Uterus (tissue), 4 donors: Measurements from ENCODE around the gene WNK1. TPM values are rescaled to one million over a fixed set of nuclear protein-coding genes. Genes with fewer than 3 reads are reported as not detected.

ENCODE experiments used
- DNase-seq, 2 donors: peaks; one replicate each; pipeline ENCODE4 v3.0.0-alpha.2; 2019 to 2020
- H3K27ac ChIP-seq, 2 donors: fragments of 200-600 bp; sonication (generic); 1 replicate in 1 of 2; 2 replicates in 1 of 2; pipeline ENCODE4 v1.5.1; 2016 to 2018
- H3K27me3 ChIP-seq, 2 donors: fragments of 200-600 bp; sonication (generic); one replicate each; pipeline ENCODE4 v1.5.1; 2018 to 2019; ENCODE audit warnings: control low read depth in 1 of 2
- H3K36me3 ChIP-seq, 2 donors: fragments of 200-600 bp; sonication (generic); one replicate each; pipeline ENCODE4 v1.5.1; 2019; ENCODE audit warnings: control low read depth in 1 of 2
- H3K4me1 ChIP-seq, 2 donors: fragments of 200-600 bp; sonication (generic); one replicate each; pipeline ENCODE4 v1.5.1; 2018 to 2019; ENCODE audit warnings: control low read depth in 1 of 2
- H3K4me3 ChIP-seq, 2 donors: fragments of 200-600 bp; sonication (generic); 1 replicate in 1 of 2; 2 replicates in 1 of 2; pipeline ENCODE4 v1.5.1; 2018 to 2019; ENCODE audit warnings: mild to moderate bottlenecking in 1 of 2
- H3K9me3 ChIP-seq, 2 donors: fragments of 200-600 bp; sonication (generic); one replicate each; pipeline ENCODE4 v1.5.1; 2019; ENCODE audit warnings: control low read depth in 1 of 2
- POLR2A ChIP-seq, 2 donors: fragments of 450-650 bp; IDR thresholded peaks; one replicate each; pipeline ENCODE4 v1.6.1; 2016; ENCODE audit warnings: antibody characterized with exemption in 2 of 2, mild to moderate bottlenecking in 1 of 2, moderate library complexity in 1 of 2
- intact Hi-C: fragments of 100-400 bp; cut with DNase I; formaldehyde crosslinking; loops from one replicate; pipeline ENCODE4 v1.15.1; 2023; ENCODE audit warnings: low total_unique reads
- total RNA-seq, 4 donors: library from RNA; depleted of rRNA in 3 of 4; stranded (reverse); fragments of >200 nt in 3 of 4; gene quantifications; one replicate each; pipeline versions ENCODE4 v1.1.0 to v1.2.4, GENCODE V29; 2014 to 2023
- TF ChIP-seq, protein P1 (sequence below), 4 experiments: fragments of 200-600 bp in 2 of 4; fragments of 450-650 bp in 2 of 4; sonication (generic) in 2 of 4; IDR thresholded peaks; one replicate each; pipeline ENCODE4 v1.5.1; 2016 to 2019; ENCODE audit warnings: antibody characterized with exemption in 4 of 4, mild to moderate bottlenecking in 2 of 4, moderate library complexity in 1 of 4
- donor health status: DM: yes; HTN: yes; CAD: no.

WNK1 gene
- total RNA-seq, 4 donors from 2014 or later, result 57.1 to 208 (median 81.0) TPM

DNA sequence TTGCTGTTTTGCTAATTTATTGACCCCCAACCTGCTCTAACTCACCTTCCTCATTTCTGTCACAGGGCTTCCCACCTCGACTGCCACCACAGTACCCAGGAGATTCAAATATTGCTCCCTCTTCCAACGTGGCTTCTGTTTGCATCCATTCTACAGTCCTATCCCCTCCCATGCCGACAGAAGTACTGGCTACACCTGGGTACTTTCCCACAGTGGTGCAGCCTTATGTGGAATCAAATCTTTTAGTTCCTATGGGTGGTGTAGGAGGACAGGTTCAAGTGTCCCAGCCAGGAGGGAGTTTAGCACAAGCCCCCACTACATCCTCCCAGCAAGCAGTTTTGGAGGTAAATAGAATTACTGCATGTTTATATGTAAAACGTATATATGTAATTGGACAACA is 128.3 kb downstream of the WNK1 start:
- TF ChIP-seq POLR2A (IDR thresholded peaks at IDR 0.05), result no peak
- TF ChIP-seq, protein P1, sequence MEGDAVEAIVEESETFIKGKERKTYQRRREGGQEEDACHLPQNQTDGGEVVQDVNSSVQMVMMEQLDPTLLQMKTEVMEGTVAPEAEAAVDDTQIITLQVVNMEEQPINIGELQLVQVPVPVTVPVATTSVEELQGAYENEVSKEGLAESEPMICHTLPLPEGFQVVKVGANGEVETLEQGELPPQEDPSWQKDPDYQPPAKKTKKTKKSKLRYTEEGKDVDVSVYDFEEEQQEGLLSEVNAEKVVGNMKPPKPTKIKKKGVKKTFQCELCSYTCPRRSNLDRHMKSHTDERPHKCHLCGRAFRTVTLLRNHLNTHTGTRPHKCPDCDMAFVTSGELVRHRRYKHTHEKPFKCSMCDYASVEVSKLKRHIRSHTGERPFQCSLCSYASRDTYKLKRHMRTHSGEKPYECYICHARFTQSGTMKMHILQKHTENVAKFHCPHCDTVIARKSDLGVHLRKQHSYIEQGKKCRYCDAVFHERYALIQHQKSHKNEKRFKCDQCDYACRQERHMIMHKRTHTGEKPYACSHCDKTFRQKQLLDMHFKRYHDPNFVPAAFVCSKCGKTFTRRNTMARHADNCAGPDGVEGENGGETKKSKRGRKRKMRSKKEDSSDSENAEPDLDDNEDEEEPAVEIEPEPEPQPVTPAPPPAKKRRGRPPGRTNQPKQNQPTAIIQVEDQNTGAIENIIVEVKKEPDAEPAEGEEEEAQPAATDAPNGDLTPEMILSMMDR (IDR thresholded peaks at IDR 0.05), result no peak
- no peaks in the 10 kb centered on the region for H3K4me1 ChIP-seq
- intact Hi-C loops, result no loop called here
- no peaks in the 10 kb centered on the region for H3K9me3 ChIP-seq
- H3K27ac ChIP-seq, result no peak overlapping the region
- H3K36me3 ChIP-seq, result peaks cover 0 to 3% of the 10 kb centered on the region in 2 donors
- DNase-seq, result no peak
- no peaks in the 10 kb centered on the region for H3K27me3 ChIP-seq
- no peak overlapping the region for H3K4me3 ChIP-seq

DNA sequence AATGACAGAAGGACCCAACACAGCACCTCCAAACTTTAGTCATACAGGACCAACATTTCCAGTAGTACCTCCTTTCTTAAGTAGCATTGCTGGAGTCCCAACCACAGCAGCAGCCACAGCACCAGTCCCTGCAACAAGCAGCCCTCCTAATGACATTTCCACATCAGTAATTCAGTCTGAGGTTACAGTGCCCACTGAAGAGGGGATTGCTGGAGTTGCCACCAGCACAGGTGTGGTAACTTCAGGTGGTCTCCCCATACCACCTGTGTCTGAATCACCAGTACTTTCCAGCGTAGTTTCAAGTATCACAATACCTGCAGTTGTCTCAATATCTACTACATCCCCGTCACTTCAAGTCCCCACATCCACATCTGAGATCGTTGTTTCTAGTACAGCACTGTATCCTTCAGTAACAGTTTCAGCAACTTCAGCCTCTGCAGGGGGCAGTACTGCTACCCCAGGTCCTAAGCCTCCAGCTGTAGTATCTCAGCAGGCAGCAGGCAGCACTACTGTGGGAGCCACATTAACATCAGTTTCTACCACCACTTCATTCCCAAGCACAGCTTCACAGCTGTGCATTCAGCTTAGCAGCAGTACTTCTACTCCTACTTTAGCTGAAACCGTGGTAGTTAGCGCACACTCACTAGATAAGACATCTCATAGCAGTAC is 132.5 kb downstream of the WNK1 start:
- TF ChIP-seq, protein P1 (IDR thresholded peaks at IDR 0.05), result no peak
- no peak for TF ChIP-seq POLR2A (IDR thresholded peaks at IDR 0.05)
- no peaks in the 10 kb centered on the region for H3K4me1 ChIP-seq
- DNase-seq, result no peak
- H3K27ac ChIP-seq, result no peak overlapping the region
- peaks cover 0 to 3% of the 10 kb centered on the region in 2 donors for H3K36me3 ChIP-seq
- no peak overlapping the region for H3K4me3 ChIP-seq
- H3K9me3 ChIP-seq, result no peaks in the 10 kb centered on the region
- H3K27me3 ChIP-seq, result no peaks in the 10 kb centered on the region
- intact Hi-C loops, result no loop called here

DNA sequence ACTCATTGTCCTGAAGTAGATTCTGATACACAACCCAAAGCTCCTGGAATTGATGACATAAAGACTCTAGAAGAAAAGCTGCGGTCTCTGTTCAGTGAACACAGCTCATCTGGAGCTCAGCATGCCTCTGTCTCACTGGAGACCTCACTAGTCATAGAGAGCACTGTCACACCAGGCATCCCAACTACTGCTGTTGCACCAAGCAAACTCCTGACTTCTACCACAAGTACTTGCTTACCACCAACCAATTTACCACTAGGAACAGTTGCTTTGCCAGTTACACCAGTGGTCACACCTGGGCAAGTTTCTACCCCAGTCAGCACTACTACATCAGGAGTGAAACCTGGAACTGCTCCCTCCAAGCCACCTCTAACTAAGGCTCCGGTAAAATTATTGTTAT is 133.3 kb downstream of the WNK1 start:
- H3K9me3 ChIP-seq, result no peaks in the 10 kb centered on the region
- no peaks in the 10 kb centered on the region for H3K4me1 ChIP-seq
- H3K27me3 ChIP-seq, result no peaks in the 10 kb centered on the region
- H3K36me3 ChIP-seq, result peaks cover 0 to 3% of the 10 kb centered on the region in 2 donors
- TF ChIP-seq, protein P1 (IDR thresholded peaks at IDR 0.05), result no peak
- no peak for TF ChIP-seq POLR2A (IDR thresholded peaks at IDR 0.05)
- intact Hi-C loops, result no loop called here
- DNase-seq, result no peak
- no peak overlapping the region for H3K4me3 ChIP-seq
- no peak overlapping the region for H3K27ac ChIP-seq

DNA sequence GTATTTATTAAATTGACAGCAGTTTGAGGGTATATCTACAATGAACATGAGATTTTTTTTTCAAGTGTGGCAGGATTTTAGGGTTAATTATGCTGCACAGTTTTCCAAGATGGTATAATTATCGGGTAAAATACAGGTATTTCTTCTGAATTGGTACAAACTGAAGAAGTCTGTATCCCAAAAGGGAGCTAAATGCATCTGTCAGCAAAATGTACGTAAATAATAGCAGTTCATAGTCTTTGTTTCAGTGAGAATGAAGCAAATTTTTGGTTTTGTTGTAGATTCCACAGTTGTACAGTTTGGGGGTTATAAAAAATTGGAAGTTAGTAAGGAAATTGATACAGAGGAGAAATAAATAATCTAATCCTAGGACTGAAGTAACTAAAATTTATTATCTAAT is 133.8 kb downstream of the WNK1 start:
- no peak for DNase-seq
- no peaks in the 10 kb centered on the region for H3K27me3 ChIP-seq
- TF ChIP-seq, protein P1 (IDR thresholded peaks at IDR 0.05), result no peak
- TF ChIP-seq POLR2A (IDR thresholded peaks at IDR 0.05), result no peak
- H3K4me3 ChIP-seq, result no peak overlapping the region
- no peaks in the 10 kb centered on the region for H3K4me1 ChIP-seq
- H3K27ac ChIP-seq, result no peak overlapping the region
- H3K36me3 ChIP-seq, result peaks cover 0 to 3% of the 10 kb centered on the region in 2 donors
- intact Hi-C loops, result no loop called here
- no peaks in the 10 kb centered on the region for H3K9me3 ChIP-seq

DNA sequence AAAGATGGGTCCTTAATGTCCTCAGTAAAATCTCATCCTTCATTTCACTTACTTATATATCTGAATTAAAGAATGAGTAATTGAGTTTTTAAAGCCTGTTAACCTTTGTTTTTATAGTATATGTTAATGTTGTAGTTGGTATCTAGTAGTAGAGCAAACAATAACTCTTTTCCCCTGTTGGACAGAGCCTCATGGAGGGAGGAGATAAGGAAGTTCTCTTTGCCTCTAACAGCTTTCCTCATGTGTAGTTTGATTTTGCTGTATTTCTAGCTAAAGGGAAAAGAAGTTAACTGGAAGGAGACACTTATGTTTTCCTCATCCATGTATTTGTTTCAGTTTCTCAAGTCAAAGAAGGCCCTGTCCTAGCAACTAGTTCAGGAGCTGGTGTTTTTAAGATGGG is 141.8 kb downstream of the WNK1 start:
- Histone ChIP-seq H3K27me3 (no peaks in the 10 kb centered on the region), H3K4me1 (no peaks in the 10 kb centered on the region), H3K9me3 (no peaks in the 10 kb centered on the region), H3K36me3 (no peaks in the 10 kb centered on the region), H3K27ac (no peak overlapping the region), H3K4me3 (no peak overlapping the region)
- no peak for TF ChIP-seq POLR2A (IDR thresholded peaks at IDR 0.05)
- TF ChIP-seq, protein P1 (IDR thresholded peaks at IDR 0.05), result no peak
- intact Hi-C loops, result no loop called here
- no peak for DNase-seq
